GM18867 (cell line): ENCODE data around the gene SGK1.
"Not testable (repeated sequence)": the region's sequence is repeated elsewhere in the genome, so short reads cannot be mapped to it uniquely, and the experiment has no call there.

Experiments
- ATAC-seq: cut with Tn5 transposase; IDR thresholded peaks from one replicate; pipeline ENCODE4 v1.9.1; 2021; ENCODE audit warnings: mild to moderate bottlenecking, moderate library complexity; ENCODE audit not compliant: unreplicated experiment

The SGK1 gene

GRCh38 chr6:134230087-134230700 is 87.7 kb downstream of the SGK1 start:
- ATAC-seq = no peak

- no peak for ATAC-seq
These were observed 88.4 kb downstream of the SGK1 start for GRCh38 chr6:134229520-134229919.

GRCh38 chr6:134223796-134224420 is 94.0 kb downstream of the SGK1 start:
- ATAC-seq = no peak

- no peak for ATAC-seq
These were observed 96.7 kb downstream of the SGK1 start for GRCh38 chr6:134221250-134221649.

GRCh38 chr6:134217798-134218140 is 100.1 kb downstream of the SGK1 start:
- ATAC-seq = no peak

- ATAC-seq = no peak
These were observed 100.7 kb downstream of the SGK1 start for GRCh38 chr6:134217105-134217797.

- peak; percentile 42 for ATAC-seq
These were observed 101.5 kb downstream of the SGK1 start for GRCh38 chr6:134216301-134217010.

GRCh38 chr6:134213410-134213809 is 104.5 kb downstream of the SGK1 start:
- ATAC-seq = not testable (repeated sequence)

- no peak for ATAC-seq
These were observed 106.6 kb downstream of the SGK1 start for GRCh38 chr6:134211297-134211696.

- ATAC-seq = no peak
These were observed 110.5 kb downstream of the SGK1 start for GRCh38 chr6:134207421-134207820.

- ATAC-seq = no peak
These were observed 112.5 kb downstream of the SGK1 start for GRCh38 chr6:134205366-134205765.

- ATAC-seq = not testable (repeated sequence)
These were observed 113.2 kb downstream of the SGK1 start for GRCh38 chr6:134204759-134205158.

- ATAC-seq = no peak
These were observed 113.9 kb downstream of the SGK1 start for GRCh38 chr6:134204031-134204430.

GRCh38 chr6:134201716-134202115 is 116.2 kb downstream of the SGK1 start:
- no peak for ATAC-seq

- no peak for ATAC-seq
These were observed 117.9 kb downstream of the SGK1 start for GRCh38 chr6:134199848-134200606.

GRCh38 chr6:134198093-134198492 is 119.8 kb downstream of the SGK1 start:
- ATAC-seq = no peak

GRCh38 chr6:134197685-134198084 is 120.2 kb downstream of the SGK1 start:
- not testable (repeated sequence) for ATAC-seq

- peak; percentile 64 for ATAC-seq
These were observed 121.2 kb downstream of the SGK1 start for GRCh38 chr6:134196568-134197193.

GRCh38 chr6:134195985-134196384 is 121.9 kb downstream of the SGK1 start:
- no peak for ATAC-seq

- no peak for ATAC-seq
These were observed 122.6 kb downstream of the SGK1 start for GRCh38 chr6:134195164-134195906.
